HG02885 (cell line): Measurements from ENCODE around the gene ANAPC16.
"Not testable (repeated sequence)": the region's sequence is repeated elsewhere in the genome, so short reads cannot be mapped to it uniquely, and the experiment has no call there.

Source experiments
- ATAC-seq: cut with Tn5 transposase; IDR thresholded peaks from one replicate; pipeline ENCODE4 v1.9.1; 2021; ENCODE audit warnings: mild to moderate bottlenecking; ENCODE audit not compliant: unreplicated experiment, poor library complexity

Gene ANAPC16

GRCh38 chr10:72241691-72242252, 26.0 kb downstream of the ANAPC16 start:
- no peak for ATAC-seq

DNA sequence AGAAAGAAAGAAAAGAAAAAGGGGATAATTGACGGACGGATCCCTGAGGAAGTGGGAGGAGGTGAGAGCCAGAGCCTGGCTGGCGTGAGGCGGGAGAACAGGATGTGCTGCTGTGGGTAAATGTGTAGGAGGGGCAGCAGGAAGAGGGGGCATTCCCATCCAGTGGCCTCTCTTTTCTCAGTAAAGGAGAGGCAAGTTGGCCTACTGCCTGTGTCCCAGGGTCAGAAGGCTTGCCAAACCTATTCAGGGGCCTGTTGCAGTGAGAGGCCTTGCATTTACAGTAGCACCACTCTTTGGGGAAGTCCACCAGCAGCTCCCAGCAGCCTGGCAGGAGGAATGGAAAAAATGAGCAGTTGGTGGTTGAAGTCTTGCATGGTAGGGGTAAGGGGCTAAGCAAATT, 26.9 kb downstream of the ANAPC16 start:
- ATAC-seq, result no peak

- ATAC-seq, result no peak
These were observed 28.1 kb downstream of the ANAPC16 start for GRCh38 chr10:72243822-72244437.

DNA sequence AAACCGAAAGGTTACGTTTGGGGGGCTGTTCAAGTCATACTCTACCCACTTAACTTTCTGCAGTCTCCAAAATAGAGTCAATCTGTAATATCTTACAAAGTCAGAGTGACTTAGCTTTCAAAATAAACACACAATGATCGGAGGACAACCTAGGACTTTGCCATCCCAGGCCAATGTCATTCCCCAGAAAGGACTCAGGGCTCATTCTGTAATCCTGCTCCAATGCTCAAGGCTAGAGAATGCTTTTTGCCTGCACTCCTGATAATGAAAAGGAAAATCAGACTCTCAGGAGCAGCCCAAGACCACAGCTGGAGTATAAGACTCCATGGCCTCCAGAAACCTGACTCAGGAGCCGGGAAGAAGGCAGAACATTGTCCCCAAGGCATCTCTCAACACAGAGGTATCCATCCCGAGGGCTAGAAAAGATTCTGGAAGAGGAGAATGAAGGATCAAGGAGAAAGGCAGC, 28.8 kb downstream of the ANAPC16 start:
- ATAC-seq, result no peak

GRCh38 chr10:72245949-72246525, 30.2 kb downstream of the ANAPC16 start:
- ATAC-seq, result no peak

- peak; percentile 84 for ATAC-seq
These were observed 32.8 kb downstream of the ANAPC16 start for GRCh38 chr10:72248468-72249151.

DNA sequence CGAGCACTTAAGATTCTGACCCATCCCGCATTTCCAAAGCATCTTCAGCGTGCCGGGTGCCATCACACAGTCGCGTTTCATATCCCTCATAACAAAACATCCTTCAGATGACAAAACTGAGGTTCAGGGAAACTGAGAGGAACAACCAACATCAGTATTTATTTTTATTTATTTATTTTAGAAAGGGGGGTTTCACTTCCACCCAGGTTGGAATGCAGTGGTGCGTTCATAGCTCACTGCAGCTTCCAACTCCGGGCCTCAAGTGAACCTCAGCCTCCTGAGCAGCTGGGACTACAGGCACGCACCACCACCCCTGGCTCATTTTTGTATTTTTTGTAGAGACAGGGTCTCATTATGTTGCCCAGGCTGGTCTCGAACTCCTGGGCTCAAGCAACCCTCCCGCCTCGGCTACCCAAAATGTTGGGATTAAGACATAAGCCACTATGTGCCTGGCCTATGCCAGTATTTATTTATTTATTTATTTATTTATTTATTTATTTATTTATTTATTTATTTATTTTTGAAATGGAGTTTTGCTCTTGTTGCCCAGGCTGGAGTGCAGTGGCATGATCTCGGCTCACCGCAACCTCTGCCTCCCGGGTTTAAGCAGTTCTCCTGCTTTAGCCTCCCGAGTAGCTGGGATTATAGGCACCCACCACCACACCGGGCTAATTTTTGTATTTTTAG, 33.5 kb downstream of the ANAPC16 start:
- not testable (repeated sequence) for ATAC-seq

DNA sequence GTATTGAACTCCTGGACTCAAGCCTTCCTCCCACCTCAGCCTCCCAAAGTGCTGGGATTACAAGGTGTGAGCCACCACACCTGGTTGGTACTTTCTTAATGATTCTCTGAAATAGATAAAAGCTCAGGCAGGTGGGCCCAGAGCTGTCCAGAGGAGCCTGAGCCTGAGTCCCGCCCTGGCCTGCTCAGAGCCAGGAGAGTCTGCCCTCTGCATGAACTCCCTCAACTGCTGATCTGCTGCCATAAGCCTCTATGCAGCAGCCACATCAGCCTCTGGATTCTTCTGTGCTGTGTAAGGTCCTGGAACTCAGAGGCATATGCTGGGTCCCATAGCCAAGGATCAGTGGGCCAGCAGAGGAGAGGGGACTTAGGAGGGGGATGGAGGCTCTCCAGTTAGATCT, 34.9 kb downstream of the ANAPC16 start:
- no peak for ATAC-seq

GRCh38 chr10:72251635-72252034, 35.8 kb downstream of the ANAPC16 start:
- no peak for ATAC-seq

GRCh38 chr10:72252972-72253371, 37.2 kb downstream of the ANAPC16 start:
- no peak for ATAC-seq

GRCh38 chr10:72253578-72253977, 37.8 kb downstream of the ANAPC16 start:
- ATAC-seq, result no peak

- no peak for ATAC-seq
These were observed 39.2 kb downstream of the ANAPC16 start for GRCh38 chr10:72254813-72255568.

GRCh38 chr10:72255977-72256729, 40.3 kb downstream of the ANAPC16 start:
- no peak for ATAC-seq

GRCh38 chr10:72257051-72257892, 41.5 kb downstream of the ANAPC16 start:
- no peak for ATAC-seq

GRCh38 chr10:72258617-72259016, 42.8 kb downstream of the ANAPC16 start:
- ATAC-seq, result no peak

- no peak for ATAC-seq
These were observed 43.9 kb downstream of the ANAPC16 start for GRCh38 chr10:72259491-72260238.

GRCh38 chr10:72260239-72260975, 44.6 kb downstream of the ANAPC16 start:
- peak; percentile 76 for ATAC-seq
